Measurements from ENCODE around the gene FAM47E. TPM values are rescaled to one million over a fixed set of nuclear protein-coding genes. Genes with fewer than 3 reads are reported as not detected.

Gene FAM47E
- total RNA-seq, 4 donors from 2014 or later, result 0.30 to 5.3 (median 0.98) TPM

GRCh38 chr4:76215077-76215476 is 36.4 kb upstream of the FAM47E start:
- H3K27ac ChIP-seq, result peak overlapping the region; percentile 98
- TF ChIP-seq POLR2AphosphoS5 (IDR thresholded peaks at IDR 0.05) (peak in 1 of 3 donors; percentile 12), EP300 (IDR thresholded peaks at IDR 0.05) (no peak)
- H3K27me3 ChIP-seq, result no peaks in the 10 kb centered on the region
- no peak overlapping the region for H3K4me3 ChIP-seq
- H3K4me1 ChIP-seq, result peaks cover 72% of the 10 kb centered on the region
- 53% methylated on average over 3 of the region's 3 CpGs for WGBS
- DNase-seq (ENCODE audit: low spot score in 2 of 2), result no peak
- H3K36me3 ChIP-seq, result no peaks in the 10 kb centered on the region
- no peaks in the 10 kb centered on the region for H3K9me3 ChIP-seq

GRCh38 chr4:76216524-76216923 is 35.0 kb upstream of the FAM47E start:
- Histone ChIP-seq H3K27me3 (no peaks in the 10 kb centered on the region), H3K4me3 (no peak overlapping the region), H3K9me3 (no peaks in the 10 kb centered on the region), H3K4me1 (peaks cover 58% of the 10 kb centered on the region), H3K36me3 (no peaks in the 10 kb centered on the region), H3K27ac (no peak overlapping the region)
- TF ChIP-seq POLR2A (IDR thresholded peaks at IDR 0.05) (no peak), EP300 (IDR thresholded peaks at IDR 0.05) (no peak), POLR2AphosphoS5 (IDR thresholded peaks at IDR 0.05) (no peak)
- TF ChIP-seq, protein P1, sequence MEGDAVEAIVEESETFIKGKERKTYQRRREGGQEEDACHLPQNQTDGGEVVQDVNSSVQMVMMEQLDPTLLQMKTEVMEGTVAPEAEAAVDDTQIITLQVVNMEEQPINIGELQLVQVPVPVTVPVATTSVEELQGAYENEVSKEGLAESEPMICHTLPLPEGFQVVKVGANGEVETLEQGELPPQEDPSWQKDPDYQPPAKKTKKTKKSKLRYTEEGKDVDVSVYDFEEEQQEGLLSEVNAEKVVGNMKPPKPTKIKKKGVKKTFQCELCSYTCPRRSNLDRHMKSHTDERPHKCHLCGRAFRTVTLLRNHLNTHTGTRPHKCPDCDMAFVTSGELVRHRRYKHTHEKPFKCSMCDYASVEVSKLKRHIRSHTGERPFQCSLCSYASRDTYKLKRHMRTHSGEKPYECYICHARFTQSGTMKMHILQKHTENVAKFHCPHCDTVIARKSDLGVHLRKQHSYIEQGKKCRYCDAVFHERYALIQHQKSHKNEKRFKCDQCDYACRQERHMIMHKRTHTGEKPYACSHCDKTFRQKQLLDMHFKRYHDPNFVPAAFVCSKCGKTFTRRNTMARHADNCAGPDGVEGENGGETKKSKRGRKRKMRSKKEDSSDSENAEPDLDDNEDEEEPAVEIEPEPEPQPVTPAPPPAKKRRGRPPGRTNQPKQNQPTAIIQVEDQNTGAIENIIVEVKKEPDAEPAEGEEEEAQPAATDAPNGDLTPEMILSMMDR (IDR thresholded peaks at IDR 0.05), result no peak
- DNase-seq (ENCODE audit: low spot score in 2 of 2), result no peak
- WGBS, result 85% methylated on average over 2 of the region's 2 CpGs

GRCh38 chr4:76216975-76217814 is 34.3 kb upstream of the FAM47E start:
- Histone ChIP-seq H3K36me3 (no peaks in the 10 kb centered on the region), H3K4me3 (no peak overlapping the region), H3K4me1 (peaks cover 51% of the 10 kb centered on the region), H3K27me3 (no peaks in the 10 kb centered on the region), H3K27ac (no peak overlapping the region), H3K9me3 (no peaks in the 10 kb centered on the region)
- TF ChIP-seq POLR2A (IDR thresholded peaks at IDR 0.05) (no peak), EP300 (IDR thresholded peaks at IDR 0.05) (no peak), POLR2AphosphoS5 (IDR thresholded peaks at IDR 0.05) (no peak)
- TF ChIP-seq, protein P1 (IDR thresholded peaks at IDR 0.05), result no peak
- 68% methylated on average over 6 of the region's 6 CpGs for WGBS
- DNase-seq (ENCODE audit: low spot score in 2 of 2), result no peak

DNA sequence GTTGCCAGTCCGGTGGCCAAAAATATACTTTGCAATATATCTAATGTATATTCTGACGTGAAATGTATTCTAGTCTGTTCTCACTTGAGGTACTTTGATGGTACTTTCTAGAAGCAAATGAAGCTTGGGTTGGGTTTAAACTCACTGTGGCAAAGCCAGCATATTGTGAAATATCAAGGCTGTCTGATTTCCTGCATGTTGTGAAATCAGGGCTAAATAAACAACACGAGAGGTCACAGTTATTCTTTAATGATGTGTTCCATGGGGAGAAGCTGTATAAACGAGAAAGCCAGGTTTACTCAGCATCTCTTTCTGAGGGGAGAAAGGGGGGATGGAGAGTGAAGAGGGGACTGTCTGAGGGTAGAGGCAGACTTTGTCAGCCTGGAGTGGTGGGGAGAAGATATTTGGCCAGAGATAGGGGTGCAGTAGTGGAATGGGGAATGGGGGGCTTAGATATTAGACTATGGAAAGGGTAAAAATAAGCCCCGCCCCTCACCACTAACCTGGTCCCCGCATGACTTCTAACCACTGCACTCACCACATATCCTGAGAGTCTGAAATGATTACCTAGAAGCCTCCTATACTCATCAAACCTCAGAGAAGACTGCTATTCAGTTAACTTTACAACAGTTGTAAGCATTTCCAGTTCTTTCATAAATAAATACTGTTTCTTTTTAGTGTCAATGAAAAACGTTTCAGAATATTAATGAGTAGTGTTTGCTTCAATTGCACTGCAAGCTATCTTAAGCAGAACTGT is 32.0 kb upstream of the FAM47E start:
- Histone ChIP-seq H3K27ac (no peak overlapping the region), H3K36me3 (no peaks in the 10 kb centered on the region), H3K9me3 (no peaks in the 10 kb centered on the region), H3K4me1 (peaks cover 40% of the 10 kb centered on the region), H3K27me3 (no peaks in the 10 kb centered on the region), H3K4me3 (no peak overlapping the region)
- WGBS, result 42% methylated on average over 7 of the region's 7 CpGs
- TF ChIP-seq POLR2AphosphoS5 (IDR thresholded peaks at IDR 0.05), result peak in 2 of 3 donors; percentile 13 to 73
- TF ChIP-seq POLR2A (IDR thresholded peaks at IDR 0.05), result no peak
- no peak for TF ChIP-seq EP300 (IDR thresholded peaks at IDR 0.05)
- TF ChIP-seq, protein P1 (IDR thresholded peaks at IDR 0.05), result no peak
- DNase-seq (ENCODE audit: low spot score in 2 of 2), result no peak

- 61% methylated on average over 3 of the region's 3 CpGs for WGBS
- H3K36me3 ChIP-seq, result no peaks in the 10 kb centered on the region
- H3K27ac ChIP-seq, result no peak overlapping the region
- TF ChIP-seq POLR2AphosphoS5 (IDR thresholded peaks at IDR 0.05), result no peak
- no peak for TF ChIP-seq POLR2A (IDR thresholded peaks at IDR 0.05)
- TF ChIP-seq, protein P1 (IDR thresholded peaks at IDR 0.05), result no peak
- no peak for TF ChIP-seq EP300 (IDR thresholded peaks at IDR 0.05)
- H3K27me3 ChIP-seq, result no peaks in the 10 kb centered on the region
- H3K4me3 ChIP-seq, result no peak overlapping the region
- H3K4me1 ChIP-seq, result peaks cover 7% of the 10 kb centered on the region
- H3K9me3 ChIP-seq, result no peaks in the 10 kb centered on the region
- no peak for DNase-seq (ENCODE audit: low spot score in 2 of 2)
Observed at GRCh38 chr4:76224171-76224570, 27.4 kb upstream of the FAM47E start.

Measured in suprapubic skin (tissue), 4 donors.